Hippocampal formation (tissue), 2 donors: ENCODE measurements around the gene DBNL.

Experiments
- DNase-seq, 2 donors: peaks; one replicate each; lab custom pipeline; 2025; lab: John Stamatoyannopoulos, UW

Gene DBNL

DNA sequence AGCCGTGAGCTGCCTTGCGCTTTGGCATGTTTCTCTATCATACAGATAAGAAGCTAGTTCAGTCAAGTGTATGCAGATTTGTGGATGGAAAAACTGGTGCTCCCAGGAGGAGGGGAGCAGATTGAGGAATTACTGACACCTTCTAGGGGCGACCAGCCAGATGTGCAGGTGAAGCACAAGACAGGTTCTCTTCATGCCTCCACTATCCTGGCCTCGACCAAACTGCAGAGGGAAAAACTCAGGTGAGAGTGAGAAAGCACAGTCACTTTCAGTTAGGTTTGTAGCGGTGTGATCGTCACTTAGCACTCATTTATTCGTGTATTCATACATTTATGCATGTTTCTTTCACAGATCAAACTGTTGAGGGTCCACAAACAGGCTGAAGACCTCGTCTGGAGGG, 600 bp upstream of the DBNL start:
- DNase-seq: no peak

DNA sequence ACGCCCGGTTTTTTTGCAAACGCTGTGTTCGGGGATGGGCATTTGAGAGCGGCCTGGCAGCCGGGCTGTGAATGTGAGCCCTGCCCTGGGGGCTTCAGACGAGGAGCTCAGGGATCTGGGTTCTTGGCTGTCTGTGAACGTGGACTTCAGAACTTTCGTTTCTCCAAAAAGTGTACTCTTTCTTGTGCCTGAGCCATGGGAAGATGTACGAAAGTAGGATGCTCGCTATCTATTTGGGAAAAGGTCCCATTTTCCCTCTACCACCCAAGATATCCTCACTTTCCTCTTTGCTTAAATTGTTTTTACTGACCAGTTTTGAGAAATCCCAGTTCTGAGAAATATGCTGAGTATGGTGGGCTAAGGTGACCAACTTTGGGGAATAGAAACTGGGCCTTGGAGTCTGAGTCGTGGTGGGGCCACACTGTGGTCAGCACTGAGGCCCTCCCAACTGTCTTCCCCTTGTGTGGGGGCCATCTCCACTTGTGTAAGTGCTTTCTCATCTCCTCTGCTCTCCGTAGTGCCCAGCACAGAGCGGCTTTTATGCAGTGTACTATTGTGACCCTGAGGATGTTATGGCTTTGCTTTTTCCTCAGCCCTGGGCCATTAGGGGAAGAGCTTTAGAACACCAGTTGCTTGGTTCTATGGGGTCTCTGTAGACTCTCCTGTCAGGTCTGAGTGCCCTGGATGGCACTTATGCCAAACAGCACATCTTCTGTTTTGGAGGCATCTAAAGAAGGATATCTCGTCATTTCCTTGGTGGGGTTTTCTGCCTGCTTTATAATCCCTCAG, 918 bp downstream of the DBNL start:
- no peak for DNase-seq

DNA sequence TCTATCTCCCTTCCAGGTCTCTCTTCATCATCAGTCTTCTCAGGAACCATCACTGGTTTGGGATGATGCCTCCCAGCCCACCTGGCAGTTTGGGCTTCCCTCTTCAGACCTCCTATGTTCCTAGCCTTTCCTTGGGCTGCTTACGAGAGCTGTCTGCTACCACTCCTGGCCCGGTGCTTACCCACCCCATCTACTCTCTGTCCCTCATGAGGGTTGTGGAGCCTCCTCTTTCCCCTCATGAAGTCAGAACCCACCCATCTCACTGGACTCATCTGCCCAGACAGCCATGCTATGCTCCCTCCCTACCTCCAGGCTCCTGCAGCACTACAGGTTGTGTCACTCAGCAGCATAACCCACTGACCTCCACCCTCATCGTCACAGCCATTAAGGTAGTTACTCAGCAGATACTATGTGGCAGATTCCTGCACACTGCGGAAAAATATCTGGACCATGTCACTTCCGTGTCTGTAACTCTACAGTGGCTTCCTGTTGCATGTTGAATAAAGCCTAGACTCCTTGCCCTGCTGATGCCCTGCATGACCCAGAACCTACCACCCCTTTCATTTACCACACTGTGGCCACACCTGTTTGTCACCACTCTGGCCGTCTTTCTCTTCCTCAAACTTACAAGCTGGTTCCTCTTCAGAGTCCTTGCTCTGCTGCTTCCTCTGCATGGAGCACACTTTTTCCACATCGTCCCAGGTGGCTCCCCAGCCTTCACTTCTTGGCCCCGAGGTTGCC, 2.0 kb downstream of the DBNL start:
- DNase-seq: no peak

DNA sequence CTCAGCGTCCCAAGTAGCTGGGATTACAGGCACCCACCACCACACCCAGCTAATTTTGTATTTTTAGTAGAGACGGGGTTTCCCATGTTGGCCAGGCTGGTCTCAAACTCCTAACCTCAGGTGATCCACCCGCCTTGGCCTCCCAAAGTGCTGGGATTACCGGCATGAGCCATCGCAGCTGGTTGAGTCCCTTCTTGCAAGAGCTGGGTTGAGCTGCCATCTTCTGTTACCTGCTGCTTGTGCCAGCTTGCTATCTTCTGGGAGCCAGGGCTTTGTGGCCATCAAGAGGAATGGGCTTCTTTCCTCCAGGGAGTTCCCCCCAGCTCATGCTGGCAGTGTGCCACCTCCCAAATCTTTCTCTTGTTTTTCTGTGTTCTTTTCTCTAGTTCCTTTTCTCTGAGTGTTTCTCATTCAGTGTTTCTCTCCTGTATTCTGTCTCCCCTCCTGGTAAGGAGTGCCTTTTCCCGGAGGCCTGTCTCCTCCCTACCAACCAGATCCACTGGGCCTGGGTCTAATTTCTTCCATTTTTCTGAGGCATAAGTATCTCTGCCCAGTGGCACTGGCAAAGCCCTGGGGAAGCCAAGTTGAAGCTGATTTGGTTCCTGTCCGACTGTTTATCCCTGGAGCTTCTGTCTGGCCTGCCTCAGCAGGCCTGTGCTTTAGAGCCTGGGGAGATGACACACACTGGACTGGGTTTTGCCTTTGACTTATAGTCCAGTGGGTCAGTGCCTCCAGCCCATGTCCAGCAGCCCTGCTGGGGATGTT, 3.7 kb downstream of the DBNL start:
- DNase-seq: no peak

DNA sequence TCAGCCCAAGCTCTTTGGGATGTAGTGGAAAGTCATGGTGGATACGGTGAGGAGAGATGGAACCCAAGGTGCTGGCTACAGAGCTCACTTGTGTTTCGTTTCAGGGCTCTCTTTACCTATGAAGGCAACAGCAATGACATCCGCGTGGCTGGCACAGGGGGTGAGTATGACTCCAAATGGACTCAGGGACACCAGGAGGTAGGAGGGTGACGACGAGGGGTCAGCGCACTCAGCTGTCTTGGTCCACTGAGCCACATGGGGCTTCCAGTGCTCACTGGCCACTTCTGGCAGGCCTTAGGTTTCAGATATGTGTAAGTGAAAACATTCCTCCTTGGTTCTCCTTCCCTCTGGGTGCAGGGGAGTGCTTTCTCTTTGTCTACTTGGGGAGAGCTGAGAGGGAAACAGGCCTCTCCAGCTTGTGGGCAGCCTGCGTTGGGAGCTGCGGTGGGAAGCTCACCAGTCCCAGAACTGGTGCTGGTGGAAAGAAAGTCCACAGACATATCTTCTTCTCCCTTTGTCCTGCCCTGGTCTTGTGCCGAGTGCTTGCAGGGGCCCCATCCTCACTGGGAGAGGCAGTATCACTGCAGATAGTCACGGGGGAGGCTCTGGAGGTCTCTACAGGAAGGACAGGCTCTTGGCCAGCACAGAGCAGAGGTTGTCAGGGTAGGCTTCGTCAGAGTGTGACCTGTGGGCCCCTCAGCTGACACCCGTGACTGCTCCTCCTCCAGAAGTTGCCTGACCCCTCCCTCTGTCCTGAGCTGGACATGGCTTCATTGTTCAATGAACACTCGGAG, 5.8 kb downstream of the DBNL start:
- DNase-seq: no peak

DNA sequence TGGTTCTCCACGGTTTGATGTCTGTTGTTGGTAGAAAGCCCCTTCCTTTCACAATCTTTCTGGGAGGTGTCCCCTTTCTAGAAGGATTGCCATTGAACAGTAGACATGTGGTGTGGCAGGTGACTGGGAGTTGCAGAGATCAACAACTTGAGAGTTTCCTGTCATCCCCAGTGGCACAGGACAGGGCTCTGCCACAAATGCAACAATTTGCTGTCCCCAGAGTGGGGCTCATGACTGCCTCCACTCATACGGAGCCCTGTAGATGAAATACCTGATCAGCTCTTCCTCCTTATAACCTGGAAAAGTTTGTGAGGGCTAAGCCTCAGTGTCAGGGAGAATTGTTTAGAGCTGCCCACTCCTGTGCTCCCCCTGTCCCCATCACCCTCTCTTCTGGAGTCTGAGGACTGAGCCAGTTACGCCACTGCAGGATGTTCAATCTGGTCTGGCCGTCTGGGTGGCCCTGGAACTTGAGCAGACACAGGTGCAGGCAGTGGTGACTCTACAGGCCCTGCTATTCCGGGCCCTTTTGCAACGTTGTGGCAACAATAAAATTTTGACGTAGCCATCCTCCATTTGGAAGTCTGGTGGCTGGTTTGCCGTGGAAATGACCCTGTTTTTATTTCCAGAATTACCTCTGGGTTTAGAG, 6.5 kb downstream of the DBNL start:
- no peak for DNase-seq

DNA sequence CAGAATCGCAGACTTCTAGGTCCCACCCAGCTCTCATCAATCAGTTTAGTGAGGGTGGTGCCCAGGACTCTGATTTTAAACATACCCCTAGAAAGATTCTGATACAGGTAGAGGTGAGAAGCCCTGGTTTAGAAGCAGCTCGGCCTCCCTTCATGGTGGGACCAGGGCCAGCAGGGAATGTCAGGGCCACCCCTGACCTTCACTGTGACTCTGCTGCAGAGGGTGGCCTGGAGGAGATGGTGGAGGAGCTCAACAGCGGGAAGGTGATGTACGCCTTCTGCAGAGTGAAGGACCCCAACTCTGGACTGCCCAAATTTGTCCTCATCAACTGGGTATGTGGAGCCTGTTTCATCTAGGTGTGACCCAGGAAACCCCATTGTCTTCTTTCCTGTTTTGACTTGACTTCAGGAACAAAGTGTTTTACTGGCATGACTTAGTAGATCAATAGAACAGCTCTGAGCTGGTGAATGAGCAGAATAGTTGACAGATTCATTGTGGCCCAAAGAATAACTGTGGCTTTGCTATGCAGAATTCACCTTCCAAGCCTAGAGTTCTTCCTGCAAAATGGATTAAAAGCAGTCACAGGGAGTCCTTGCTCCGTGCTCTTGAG, 7.2 kb downstream of the DBNL start:
- DNase-seq: no peak

DNA sequence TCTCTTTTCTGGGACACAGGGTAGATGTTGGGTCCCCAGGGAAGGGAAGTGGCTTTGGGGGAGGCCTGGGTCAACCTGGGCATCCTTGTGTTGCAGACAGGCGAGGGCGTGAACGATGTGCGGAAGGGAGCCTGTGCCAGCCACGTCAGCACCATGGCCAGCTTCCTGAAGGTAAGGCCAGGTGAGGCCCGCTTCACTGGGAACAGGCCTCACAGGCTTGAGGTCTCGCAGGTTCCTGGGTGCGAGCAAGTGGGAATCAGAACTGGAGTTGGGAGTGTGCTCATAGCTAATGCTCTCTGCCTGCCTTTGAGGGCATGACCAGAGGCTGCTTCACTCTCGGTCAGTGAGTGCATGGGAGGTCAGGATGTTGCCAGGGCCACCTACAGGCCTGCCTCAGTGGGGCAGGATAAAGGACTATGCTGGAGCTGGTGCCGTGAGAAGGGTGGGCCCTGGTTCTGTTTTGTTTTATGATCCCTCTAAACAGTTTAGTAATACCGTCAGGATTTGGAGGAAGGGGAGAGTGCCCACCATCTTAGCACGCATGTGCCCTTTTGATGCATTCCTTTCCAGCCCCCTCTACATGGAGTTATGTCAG, 8.4 kb downstream of the DBNL start:
- no peak for DNase-seq

DNA sequence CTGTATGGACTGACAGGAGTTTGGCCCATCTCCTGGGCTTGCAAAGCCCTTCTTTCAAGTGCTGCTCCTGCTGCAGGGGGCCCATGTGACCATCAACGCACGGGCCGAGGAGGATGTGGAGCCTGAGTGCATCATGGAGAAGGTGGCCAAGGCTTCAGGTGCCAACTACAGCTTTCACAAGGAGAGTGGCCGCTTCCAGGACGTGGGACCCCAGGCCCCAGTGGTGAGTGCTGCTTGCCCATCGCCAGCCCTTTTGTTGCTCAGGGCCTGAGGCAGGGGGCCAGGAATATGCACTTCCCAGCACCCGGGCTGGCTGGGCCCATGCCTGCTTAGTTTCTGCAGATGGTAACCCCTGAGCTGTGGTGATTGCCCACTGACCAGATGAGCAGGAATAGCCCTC, 12.2 kb downstream of the DBNL start:
- DNase-seq: no peak

DNA sequence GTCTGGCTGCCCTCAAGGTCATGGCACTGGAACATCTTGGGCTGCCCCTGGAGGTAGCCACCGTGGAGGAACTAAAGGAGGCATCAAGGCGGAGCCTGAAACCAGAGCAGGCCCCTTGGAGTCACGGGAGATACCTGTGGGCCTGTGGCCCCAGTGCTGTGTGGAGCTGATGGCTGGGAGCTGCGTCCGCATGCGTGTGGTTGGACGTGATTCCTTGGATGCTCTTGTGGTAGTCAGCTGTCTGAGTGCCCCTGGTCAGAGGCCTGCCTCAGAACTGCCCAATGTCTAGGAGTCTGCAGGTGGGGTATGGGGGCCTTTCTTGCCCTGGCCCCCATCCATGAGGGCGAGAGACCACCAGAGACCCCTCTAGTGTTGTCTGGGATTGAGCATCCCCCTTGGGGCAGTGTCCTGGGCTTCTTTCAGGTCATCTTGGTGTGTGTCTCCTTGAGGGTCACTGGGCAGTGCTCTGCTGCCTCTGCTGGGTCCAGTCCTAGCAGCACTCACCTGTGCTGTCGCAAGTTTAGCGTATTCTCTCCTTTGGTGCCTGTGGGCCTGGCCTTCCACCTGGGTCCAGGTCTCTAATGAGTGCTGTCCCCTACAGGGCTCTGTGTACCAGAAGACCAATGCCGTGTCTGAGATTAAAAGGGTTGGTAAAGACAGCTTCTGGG, 12.8 kb downstream of the DBNL start:
- no peak for DNase-seq

DNA sequence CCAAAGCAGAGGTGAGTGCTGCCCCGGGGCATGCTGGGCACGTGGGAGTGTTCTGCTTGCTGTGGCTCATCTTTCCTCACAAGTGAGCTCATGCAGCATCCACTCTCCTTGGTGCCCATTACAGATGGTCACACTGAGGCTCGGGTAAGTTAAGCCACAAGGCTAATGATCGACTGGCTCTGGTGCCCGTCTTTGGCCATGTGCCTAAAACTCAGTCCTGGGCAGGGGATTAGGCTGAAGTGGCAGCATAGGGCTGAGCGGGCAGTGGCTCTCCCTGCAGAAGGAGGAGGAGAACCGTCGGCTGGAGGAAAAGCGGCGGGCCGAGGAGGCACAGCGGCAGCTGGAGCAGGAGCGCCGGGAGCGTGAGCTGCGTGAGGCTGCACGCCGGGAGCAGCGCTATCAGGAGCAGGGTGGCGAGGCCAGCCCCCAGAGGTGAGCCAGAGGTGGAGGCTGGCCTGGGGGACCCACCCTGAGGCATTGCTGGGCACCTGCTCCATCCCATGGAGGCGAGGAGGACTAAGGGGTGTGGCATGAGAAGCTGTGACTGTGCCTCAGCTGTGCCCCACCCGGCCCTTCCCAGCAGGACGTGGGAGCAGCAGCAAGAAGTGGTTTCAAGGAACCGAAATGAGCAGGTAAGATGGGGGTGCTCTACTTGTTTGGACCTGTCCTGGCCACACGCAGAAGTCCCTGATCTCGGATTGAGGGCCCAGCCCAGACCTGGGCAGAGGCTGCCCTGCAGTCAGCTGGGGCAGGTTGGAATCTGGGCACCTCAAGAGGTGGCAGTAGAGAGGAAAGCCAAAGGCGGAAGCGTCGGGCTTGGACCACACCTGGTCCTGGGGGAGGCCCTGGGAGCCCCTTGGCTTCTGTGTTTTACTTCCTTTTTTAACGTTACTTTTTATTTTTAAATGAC, 13.6 kb downstream of the DBNL start:
- no peak for DNase-seq

DNA sequence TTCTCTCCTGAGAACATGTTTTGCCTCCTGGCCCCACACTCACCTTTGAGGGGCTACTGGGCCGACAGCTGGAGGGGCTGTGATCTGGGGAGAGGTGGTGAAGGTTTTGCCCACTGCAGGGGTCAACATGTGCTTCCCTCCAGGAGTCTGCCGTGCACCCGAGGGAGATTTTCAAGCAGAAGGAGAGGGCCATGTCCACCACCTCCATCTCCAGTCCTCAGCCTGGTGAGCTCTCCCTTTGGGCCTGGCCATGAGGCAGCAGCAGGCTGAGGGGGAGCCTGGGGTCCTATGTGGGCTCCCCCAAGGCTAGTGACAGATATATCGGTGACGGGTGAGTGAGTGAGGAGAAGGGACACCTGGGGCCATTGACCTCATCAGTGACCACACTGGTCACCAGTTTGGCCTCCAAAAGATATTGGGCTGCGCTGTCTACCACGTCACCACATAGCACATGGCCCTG, 14.3 kb downstream of the DBNL start:
- DNase-seq: no peak

DNA sequence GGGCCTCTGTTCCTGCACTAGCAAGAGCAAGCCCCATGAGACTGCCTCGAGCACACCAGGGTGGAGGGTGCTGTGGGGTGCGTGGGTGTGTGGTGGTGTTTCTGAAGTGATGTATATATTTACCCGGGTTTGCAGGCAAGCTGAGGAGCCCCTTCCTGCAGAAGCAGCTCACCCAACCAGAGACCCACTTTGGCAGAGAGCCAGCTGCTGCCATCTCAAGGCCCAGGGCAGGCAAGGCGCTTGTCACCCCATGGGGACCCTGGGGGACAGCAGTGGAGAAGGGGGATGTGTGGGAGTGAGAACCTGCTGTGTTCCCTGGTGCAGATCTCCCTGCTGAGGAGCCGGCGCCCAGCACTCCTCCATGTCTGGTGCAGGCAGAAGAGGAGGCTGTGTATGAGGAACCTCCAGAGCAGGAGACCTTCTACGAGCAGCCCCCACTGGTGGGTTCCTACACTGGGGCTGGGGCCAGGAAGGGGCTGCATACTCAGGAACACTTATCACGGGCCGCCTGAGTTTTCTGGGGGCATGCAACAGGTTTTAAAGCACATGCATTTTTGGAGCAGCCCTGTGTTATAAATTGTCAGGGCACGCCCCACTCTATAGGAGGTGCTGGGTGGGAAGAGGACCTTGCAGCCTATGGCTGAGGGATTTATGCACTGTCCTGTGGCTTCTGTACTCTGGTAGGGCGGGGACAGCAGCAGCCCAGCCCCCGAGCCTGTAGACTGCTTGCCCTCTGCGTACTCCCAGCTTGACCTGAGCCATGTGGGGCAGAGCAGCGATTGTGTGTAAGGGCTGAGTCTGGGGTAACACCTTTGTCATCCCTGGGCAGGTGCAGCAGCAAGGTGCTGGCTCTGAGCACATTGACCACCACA, 15.0 kb downstream of the DBNL start:
- DNase-seq: no peak

DNA sequence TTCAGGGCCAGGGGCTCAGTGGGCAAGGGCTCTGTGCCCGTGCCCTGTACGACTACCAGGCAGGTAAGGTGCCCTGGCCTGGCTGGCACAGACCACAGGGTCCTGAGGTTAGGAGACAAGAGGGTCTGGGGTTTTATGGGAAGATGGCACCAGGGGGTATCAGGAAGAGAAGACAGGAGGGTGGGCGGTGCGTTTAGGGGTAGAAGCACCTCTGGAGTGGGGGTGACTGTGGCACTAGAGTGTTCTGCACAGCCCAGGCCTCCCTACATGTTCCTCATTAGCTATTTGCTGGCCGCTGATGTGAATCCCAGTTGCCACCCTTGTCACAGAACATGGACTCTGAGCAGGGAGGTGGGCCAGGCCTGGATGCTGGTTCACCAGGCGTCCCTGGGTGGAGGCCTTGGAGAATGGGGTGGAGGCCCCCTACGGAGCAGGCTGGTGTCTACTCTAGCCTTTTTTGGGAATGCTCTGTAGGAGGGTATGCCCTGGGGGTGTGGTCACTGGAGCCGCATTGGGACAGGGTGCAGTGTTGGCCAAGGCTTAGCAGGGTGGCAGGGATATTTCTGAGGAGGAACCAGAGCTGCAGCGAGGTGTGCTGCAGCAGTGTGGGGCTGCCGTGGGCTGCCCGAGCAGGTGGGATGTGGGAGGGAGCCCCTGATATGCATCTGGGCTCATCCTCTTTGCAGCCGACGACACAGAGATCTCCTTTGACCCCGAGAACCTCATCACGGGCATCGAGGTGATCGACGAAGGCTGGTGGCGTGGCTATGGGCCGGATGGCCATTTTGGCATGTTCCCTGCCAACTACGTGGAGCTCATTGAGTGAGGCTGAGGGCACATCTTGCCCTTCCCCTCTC, 15.8 kb downstream of the DBNL start:
- DNase-seq: no peak

DNA sequence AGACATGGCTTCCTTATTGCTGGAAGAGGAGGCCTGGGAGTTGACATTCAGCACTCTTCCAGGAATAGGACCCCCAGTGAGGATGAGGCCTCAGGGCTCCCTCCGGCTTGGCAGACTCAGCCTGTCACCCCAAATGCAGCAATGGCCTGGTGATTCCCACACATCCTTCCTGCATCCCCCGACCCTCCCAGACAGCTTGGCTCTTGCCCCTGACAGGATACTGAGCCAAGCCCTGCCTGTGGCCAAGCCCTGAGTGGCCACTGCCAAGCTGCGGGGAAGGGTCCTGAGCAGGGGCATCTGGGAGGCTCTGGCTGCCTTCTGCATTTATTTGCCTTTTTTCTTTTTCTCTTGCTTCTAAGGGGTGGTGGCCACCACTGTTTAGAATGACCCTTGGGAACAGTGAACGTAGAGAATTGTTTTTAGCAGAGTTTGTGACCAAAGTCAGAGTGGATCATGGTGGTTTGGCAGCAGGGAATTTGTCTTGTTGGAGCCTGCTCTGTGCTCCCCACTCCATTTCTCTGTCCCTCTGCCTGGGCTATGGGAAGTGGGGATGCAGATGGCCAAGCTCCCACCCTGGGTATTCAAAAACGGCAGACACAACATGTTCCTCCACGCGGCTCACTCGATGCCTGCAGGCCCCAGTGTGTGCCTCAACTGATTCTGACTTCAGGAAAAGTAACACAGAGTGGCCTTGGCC, 16.6 kb downstream of the DBNL start:
- DNase-seq: no peak

DNA sequence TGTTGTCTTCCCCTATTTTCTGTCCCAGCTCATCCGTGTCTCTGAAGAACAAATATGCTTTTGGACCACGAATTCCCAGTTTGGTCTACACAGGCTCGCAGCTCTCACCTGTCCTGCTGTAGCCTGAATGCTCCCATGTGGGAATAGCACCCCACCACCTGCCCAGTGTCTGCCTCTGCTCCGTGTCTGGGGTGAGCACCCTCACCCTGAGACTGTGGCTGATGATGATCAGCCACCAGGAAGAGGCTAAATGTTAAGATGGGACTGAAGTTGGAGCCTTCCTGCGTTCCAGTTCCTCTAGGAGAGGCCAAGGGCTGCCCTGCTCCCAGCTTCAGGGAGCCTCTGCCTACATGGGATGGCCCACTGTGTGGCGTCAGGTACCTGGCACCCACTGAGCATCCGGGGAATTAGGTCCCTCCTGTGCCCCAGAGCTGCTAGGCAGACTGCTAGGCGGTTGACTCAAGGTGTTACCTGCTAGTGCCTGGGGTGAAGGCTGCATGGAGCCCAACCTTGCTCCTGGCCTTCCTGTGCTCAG, 17.2 kb downstream of the DBNL start:
- no peak for DNase-seq
